MCF 10A (cell line): ENCODE data around the gene BNC2. TPM values are rescaled to one million over a fixed set of nuclear protein-coding genes. Genes with fewer than 3 reads are reported as not detected.

Experiments used
- BruUV-seq: library from RNA; stranded (reverse); fragments of 400-500 nt; replicated peaks from 2 replicates; lab custom pipeline; 2021; lab: Mats Ljungman, UMichigan
- CTCF ChIA-PET: fragments of 300-600 bp; sonication (Branson Sonifier 250); formaldehyde crosslinking; extraction: SDS; loops from one replicate; lab custom pipeline; 2021; ENCODE audit warnings: antibody characterized with exemption, inconsistent platforms; lab: Yijun Ruan, JAX
- POLR2A ChIA-PET: fragments of 300-600, 350-650 bp; sonication (Branson Sonifier 250); formaldehyde crosslinking; extraction: SDS; loops from one replicate; lab custom pipeline; 2020; ENCODE audit warnings: antibody characterized with exemption, inconsistent platforms; lab: Yijun Ruan, JAX
- DNase-seq: peaks from one replicate; pipeline ENCODE4 v3.0.0-alpha.2; 2018; ENCODE audit not compliant: unreplicated experiment
- H3K27ac Mint-ChIP-seq: one replicate; pipeline ENCODE4 v1.8.0; 2022; ENCODE audit warnings: mild to moderate bottlenecking, low read depth, mixed read lengths; ENCODE audit not compliant: unreplicated experiment
- H3K27me3 Mint-ChIP-seq: one replicate; pipeline ENCODE4 v1.8.0; 2022; ENCODE audit warnings: mixed read lengths; ENCODE audit not compliant: insufficient read depth, unreplicated experiment
- H3K36me3 Mint-ChIP-seq: one replicate; pipeline ENCODE4 v1.8.0; 2022; ENCODE audit warnings: mild to moderate bottlenecking, moderate library complexity, mixed read lengths; ENCODE audit not compliant: insufficient read depth, unreplicated experiment
- H3K4me1 Mint-ChIP-seq: one replicate; pipeline ENCODE4 v1.8.0; 2022; ENCODE audit warnings: mixed read lengths; ENCODE audit not compliant: insufficient read depth, unreplicated experiment
- H3K4me3 Mint-ChIP-seq: one replicate; pipeline ENCODE4 v1.8.0; 2022; ENCODE audit warnings: mild to moderate bottlenecking, moderate library complexity, mixed read lengths; ENCODE audit not compliant: unreplicated experiment
- H3K9me3 Mint-ChIP-seq: one replicate; pipeline ENCODE4 v1.8.0; 2022; ENCODE audit warnings: mixed read lengths; ENCODE audit not compliant: unreplicated experiment
- CTCF ChIP-seq: fragments of 200-600 bp; IDR thresholded peaks from one replicate; pipeline ENCODE4 v1.8.0; 2022; ENCODE audit warnings: antibody characterized with exemption, mild to moderate bottlenecking; ENCODE audit not compliant: unreplicated experiment
- intact Hi-C: fragments of 100-400 bp; cut with micrococcal nuclease; formaldehyde crosslinking; loops from 2 replicates; pipeline ENCODE4 v1.14.1; 2022
- total RNA-seq: library from RNA; stranded (reverse); gene quantifications from 2 replicates; pipeline ENCODE4 v1.2.3, GENCODE V29; 2022

BNC2 gene
- total RNA-seq, 1 experiment from 2014 or later: not detected

GRCh38 chr9:16811987-16812685, 58.3 kb downstream of the BNC2 start:
- TF ChIP-seq CTCF: no peak
- DNase-seq: no peak
- CTCF ChIA-PET: interaction anchor here (0.6 to 0.8 kb wide), 2 partner anchors 71 to 426 kb away, joined by 3 to 5 read pairs; no protein-coding TSS in a partner anchor
- Mint-ChIP-seq H3K27me3 (no peaks in the 10 kb centered on the region), H3K4me3 (no peak overlapping the region), H3K9me3 (no peaks in the 10 kb centered on the region), H3K4me1 (no peaks in the 10 kb centered on the region), H3K36me3 (no peaks in the 10 kb centered on the region), H3K27ac (no peak overlapping the region)
- intact Hi-C loops: no loop called here
- no TSS peak for BruUV-seq
- POLR2A ChIA-PET: interaction anchor here (0.6 kb wide), 1 partner anchor 97 kb away, joined by 3 read pairs; no protein-coding TSS in a partner anchor

- POLR2A ChIA-PET: interaction anchor here (0.6 kb wide), 1 partner anchor 16 kb away, joined by 3 read pairs; no protein-coding TSS in a partner anchor
- no peak overlapping the region for H3K4me3 Mint-ChIP-seq
These were observed 60.4 kb downstream of the BNC2 start for GRCh38 chr9:16809912-16810610.

GRCh38 chr9:16806674-16807073, 63.8 kb downstream of the BNC2 start:
- Mint-ChIP-seq H3K27me3 (no peaks in the 10 kb centered on the region), H3K4me3 (no peak overlapping the region), H3K9me3 (no peaks in the 10 kb centered on the region), H3K4me1 (no peaks in the 10 kb centered on the region), H3K27ac (no peak overlapping the region), H3K36me3 (no peaks in the 10 kb centered on the region)
- no peak for TF ChIP-seq CTCF
- intact Hi-C loops: no loop called here
- ChIA-PET CTCF (no interaction called here), POLR2A (no interaction called here)
- no TSS peak for BruUV-seq
- no peak for DNase-seq

More at GRCh38 chr9:16809912-16810610, 60.4 kb downstream of the BNC2 start:
- BruUV-seq: no TSS peak
- Mint-ChIP-seq H3K9me3 (no peaks in the 10 kb centered on the region), H3K36me3 (no peaks in the 10 kb centered on the region), H3K27ac (no peak overlapping the region), H3K4me1 (no peaks in the 10 kb centered on the region), H3K27me3 (no peaks in the 10 kb centered on the region)
- no peak for TF ChIP-seq CTCF
- intact Hi-C loops: no loop called here
- CTCF ChIA-PET: interaction anchor here (0.6 to 1.7 kb wide), 3 partner anchors 13 to 929 kb away, joined by 3 to 4 read pairs (median 3); no protein-coding TSS in a partner anchor
- DNase-seq: peak; percentile 34

- H3K27me3 Mint-ChIP-seq: no peaks in the 10 kb centered on the region
- no peaks in the 10 kb centered on the region for H3K4me1 Mint-ChIP-seq
- no peak for TF ChIP-seq CTCF
- intact Hi-C loops: no loop called here
- no peaks in the 10 kb centered on the region for H3K9me3 Mint-ChIP-seq
- POLR2A ChIA-PET: no interaction called here
- no peak overlapping the region for H3K4me3 Mint-ChIP-seq
- CTCF ChIA-PET: interaction anchor here (0.6 kb wide), 1 partner anchor 308 kb away, joined by 3 read pairs; no protein-coding TSS in a partner anchor
- no peaks in the 10 kb centered on the region for H3K36me3 Mint-ChIP-seq
- H3K27ac Mint-ChIP-seq: no peak overlapping the region
- DNase-seq: no peak
- BruUV-seq: no TSS peak
These were observed 66.8 kb downstream of the BNC2 start for GRCh38 chr9:16803648-16804047.
